HepG2 (cell line): ENCODE results near the gene VDR. TPM values are rescaled to one million over a fixed set of nuclear protein-coding genes. Genes with fewer than 3 reads are reported as not detected.

ENCODE experiments used
- ARNTL ChIP-seq: sonication (generic); formaldehyde crosslinking; IDR thresholded peaks from 2 replicates; pipeline ENCODE4 v1.4.0; 2020; ENCODE audit warnings: mild to moderate bottlenecking, missing genetic modification reagents
- CC2D1A ChIP-seq: sonication (generic); formaldehyde crosslinking; IDR thresholded peaks from 2 replicates; pipeline ENCODE4 v1.8.1; 2023; ENCODE audit warnings: mild to moderate bottlenecking, missing genetic modification reagents
- EP300 ChIP-seq, 3 experiments: sonication (generic) in 1 of 3; formaldehyde crosslinking in 1 of 3; IDR thresholded peaks; 2 replicates each; pipeline versions ENCODE4 v1.5.1 to v1.6.1; 2011 to 2020; ENCODE audit warnings: low read depth in 2 of 3, low read length in 2 of 3, borderline replicate concordance in 1 of 3, improper control_type of control experiment in 1 of 3, mild to moderate bottlenecking in 1 of 3, missing genetic modification reagents in 1 of 3, moderate library complexity in 1 of 3
- GABPB1 ChIP-seq: IDR thresholded peaks from 2 replicates; pipeline ENCODE4 v1.6.1; 2016; ENCODE audit warnings: mild to moderate bottlenecking, missing genetic modification reagents, moderate library complexity, missing compliant biosample characterization
- GATAD2A ChIP-seq: IDR thresholded peaks from 2 replicates; pipeline ENCODE4 v1.6.1; 2016
- HNF4A ChIP-seq: sonication (generic); formaldehyde crosslinking; IDR thresholded peaks from 2 replicates; pipeline ENCODE4 v1.4.0; 2020; ENCODE audit warnings: missing genetic modification reagents
- HNRNPL ChIP-seq: fragments of 200-400 bp; formaldehyde crosslinking; IDR thresholded peaks from 2 replicates; pipeline ENCODE4 v1.6.1; 2017; ENCODE audit warnings: mild to moderate bottlenecking, low read depth, low read length
- HOXA3 ChIP-seq: sonication (generic); formaldehyde crosslinking; IDR thresholded peaks from 2 replicates; pipeline ENCODE4 v1.5.0; 2020; ENCODE audit warnings: missing genetic modification reagents
- KDM2A ChIP-seq: sonication (generic); formaldehyde crosslinking; IDR thresholded peaks from 2 replicates; pipeline ENCODE4 v1.4.0; 2020; ENCODE audit warnings: low read depth, missing genetic modification reagents, borderline replicate concordance
- KDM3A ChIP-seq: IDR thresholded peaks from 2 replicates; pipeline ENCODE4 v1.6.1; 2018; ENCODE audit warnings: low read depth, missing compliant biosample characterization
- MYC ChIP-seq: sonication (generic); formaldehyde crosslinking; IDR thresholded peaks from 2 replicates; pipeline ENCODE4 v1.9.0; 2021; ENCODE audit warnings: missing genetic modification reagents, borderline replicate concordance
- NONO ChIP-seq, 2 experiments: fragments of 450-650 bp in 1 of 2; sonication (generic) in 1 of 2; formaldehyde crosslinking in 1 of 2; IDR thresholded peaks in 1 of 2; conservative IDR thresholded peaks in 1 of 2; 2 replicates each; pipeline versions ENCODE4 v1.6.1 to v1.8.0; 2017 to 2022; ENCODE audit warnings: mild to moderate bottlenecking in 1 of 2, missing genetic modification reagents in 1 of 2, moderate library complexity in 1 of 2
- RXRA ChIP-seq: sonication (generic); formaldehyde crosslinking; IDR thresholded peaks from 2 replicates; pipeline ENCODE4 v1.5.1; 2020; ENCODE audit warnings: missing genetic modification reagents
- SP4 ChIP-seq: sonication (generic); formaldehyde crosslinking; IDR thresholded peaks from 2 replicates; pipeline ENCODE4 v1.8.1; 2023; ENCODE audit warnings: mild to moderate bottlenecking, missing genetic modification reagents
- TBX3 ChIP-seq: fragments of 450-650 bp; IDR thresholded peaks from 2 replicates; pipeline ENCODE4 v1.6.1; 2017; ENCODE audit warnings: antibody characterized with exemption, mild to moderate bottlenecking, inconsistent platforms, borderline replicate concordance
- XRCC5 ChIP-seq: fragments of 200-400 bp; formaldehyde crosslinking; optimal IDR thresholded peaks from 2 replicates; pipeline ENCODE3; 2017; ENCODE audit warnings: mild to moderate bottlenecking, low read length
- ZBTB25 ChIP-seq: IDR thresholded peaks from 2 replicates; pipeline ENCODE4 v1.6.1; 2018; ENCODE audit warnings: missing genetic modification reagents
- ZBTB49 ChIP-seq: sonication (generic); formaldehyde crosslinking; IDR thresholded peaks from 2 replicates; pipeline ENCODE4 v1.4.0; 2020; ENCODE audit warnings: missing genetic modification reagents, borderline replicate concordance
- ZBTB8A ChIP-seq: sonication (generic); formaldehyde crosslinking; IDR thresholded peaks from 2 replicates; pipeline ENCODE4 v1.4.0; 2020; ENCODE audit warnings: mild to moderate bottlenecking, low read depth, missing genetic modification reagents, borderline replicate concordance
- ZNF292 ChIP-seq: sonication (generic); formaldehyde crosslinking; IDR thresholded peaks from 2 replicates; pipeline ENCODE4 v1.8.1; 2022; ENCODE audit warnings: mild to moderate bottlenecking, low read depth, missing genetic modification reagents, borderline replicate concordance
- ZNF510 ChIP-seq: sonication (generic); formaldehyde crosslinking; IDR thresholded peaks from 2 replicates; pipeline ENCODE4 v1.4.0; 2020; ENCODE audit warnings: low read depth, mild to moderate bottlenecking, missing genetic modification reagents
- ZNF556 ChIP-seq: sonication (generic); formaldehyde crosslinking; IDR thresholded peaks from 2 replicates; pipeline ENCODE4 v1.4.0; 2020; ENCODE audit warnings: mild to moderate bottlenecking, missing genetic modification reagents, borderline replicate concordance
- ZNF580 ChIP-seq: IDR thresholded peaks from 2 replicates; pipeline ENCODE4 v1.6.1; 2016; ENCODE audit warnings: low read depth, borderline replicate concordance
- polyA plus RNA-seq, 8 experiments: library from polyadenylated mRNA; depleted of rRNA in 3 of 8; stranded (reverse) in 7 of 8; unstranded in 1 of 8; fragments of >200 nt; fragmentation: Illumina TruSeq in 4 of 8; extraction: Trizol in 4 of 8; gene quantifications; 2 replicates each; pipeline versions ENCODE4 v1.2.1 to v1.2.3, GENCODE V29; 2011 to 2016; ENCODE audit warnings: low read depth in 4 of 8, missing spikeins in 1 of 8, mixed read lengths in 1 of 8; ENCODE audit not compliant: insufficient read depth in 1 of 8
- total RNA-seq, 5 experiments: library from RNA; depleted of rRNA; stranded (reverse); fragments of >200 nt; fragmentation: Illumina TruSeq; extraction: Trizol; gene quantifications; 2 replicates each; pipeline ENCODE4 v1.2.3, GENCODE V29; 2016; ENCODE audit warnings: low read depth in 1 of 5

The VDR gene
- total and polyA plus RNA-seq, 2 of the 13 experiments (the other 11 are each of a cell fraction or from before 2014, with no cell fraction given) = 0.08 to 0.33 TPM

GRCh38 chr12:47949441-47950341 lies 44.9 kb upstream of the VDR start (continued):
- TF ChIP-seq XRCC5 (peak; percentile 32), TBX3 (peak; percentile 28; the same call in 1 of the 2 replicates), NONO (IDR thresholded peaks at IDR 0.05) (no peak), NONO (CRISPR knock-in tag; conservative IDR thresholded peaks at IDR 0.05) (peak; percentile 58), HNRNPL (no peak), ZBTB49 (CRISPR knock-in tag) (0 out of 2 replicates have a peak, but pooled peaks have one; percentile 4), ZNF580 (CRISPR knock-in tag) (peak; percentile 46; the same call in 1 of the 2 replicates), HNF4A (peak; percentile 60), HOXA3 (CRISPR knock-in tag) (0 out of 2 replicates have a peak, but pooled peaks have one; percentile 45), ZBTB25 (CRISPR knock-in tag) (0 out of 2 replicates have a peak, but pooled peaks have one; percentile 26), KDM2A (CRISPR knock-in tag) (peak; percentile 54; the same call in 1 of the 2 replicates), ZNF292 (CRISPR knock-in tag) (peak; percentile 62; the same call in 1 of the 2 replicates), RXRA (peak; percentile 53), ZNF510 (CRISPR knock-in tag) (no peak), ZBTB8A (0 out of 2 replicates have a peak, but pooled peaks have one; percentile 31), GABPB1 (peak; percentile 43), GATAD2A (peak; percentile 17; the same call in 1 of the 2 replicates), MYC (CRISPR knock-in tag) (peak; percentile 45; the same call in 1 of the 2 replicates), EP300 (IDR thresholded peaks at IDR 0.05; ENCODE audit: low read depth in 2 of 2, low read length in 2 of 2) (0 out of 4 replicates have a peak, but pooled peaks of 1 of the 2 experiments have one; percentile 20), EP300 (CRISPR knock-in tag; IDR thresholded peaks at IDR 0.05; ENCODE audit: borderline replicate concordance) (peak; percentile 24; the same call in 1 of the 2 replicates), ARNTL (peak; percentile 71), SP4 (CRISPR knock-in tag) (0 out of 2 replicates have a peak, but pooled peaks have one; percentile 21), KDM3A (CRISPR knock-in tag) (peak; percentile 22; the same call in 1 of the 2 replicates), ZNF556 (0 out of 2 replicates have a peak, but pooled peaks have one; percentile 45), CC2D1A (CRISPR knock-in tag) (0 out of 2 replicates have a peak, but pooled peaks have one; percentile 42)
